PC-3 (cell line): ENCODE data around the gene SLC44A1. TPM values are rescaled to one million over a fixed set of nuclear protein-coding genes. Genes with fewer than 3 reads are reported as not detected.

Experiments used
- ATAC-seq: fragments of 200-7000 bp; cut with Tn5 transposase; 2 replicates; pipeline ENCODE4 v1.9.1; 2020; ENCODE audit warnings: mild to moderate bottlenecking, moderate library complexity
- BruUV-seq: library from RNA; stranded (reverse); fragments of 400-500 nt; replicated peaks from 2 replicates; lab custom pipeline; 2021; lab: Mats Ljungman, UMichigan
- CTCF ChIA-PET: fragments of 300-600 bp; sonication (Branson Sonifier 250); formaldehyde crosslinking; loops from one replicate; lab custom pipeline; 2022; ENCODE audit warnings: antibody characterized with exemption; lab: Charles Lee
- POLR2A ChIA-PET: fragments of 300-600 bp; sonication (Branson Sonifier 250); formaldehyde crosslinking; loops from one replicate; lab custom pipeline; 2022; ENCODE audit warnings: antibody characterized with exemption; ENCODE audit not compliant: unreplicated experiment; lab: Charles Lee
- DNase-seq: peaks from one replicate; pipeline ENCODE4 v3.0.0-alpha.2; 2015
- H2AFZ ChIP-seq: fragments of 300-600 bp; sonication (generic); 2 replicates; pipeline ENCODE4 v1.6.0; 2016; ENCODE audit warnings: antibody characterized with exemption, low read length
- H3F3A ChIP-seq: fragments of 300-600 bp; sonication (generic); one replicate; pipeline ENCODE4 v1.6.0; 2017; ENCODE audit warnings: antibody characterized with exemption, low read length, control low read depth, mild to moderate bottlenecking; ENCODE audit not compliant: unreplicated experiment
- H3K27ac ChIP-seq: fragments of 300-600 bp; sonication (generic); 2 replicates; pipeline ENCODE4 v1.5.1; 2016; ENCODE audit warnings: mild to moderate bottlenecking, low read length
- H3K27me3 ChIP-seq: fragments of 300-600 bp; sonication (generic); 2 replicates; pipeline ENCODE4 v1.6.1; 2016; ENCODE audit warnings: low read length, mixed read lengths
- H3K36me3 ChIP-seq: fragments of 300-600 bp; sonication (generic); 2 replicates; pipeline ENCODE4 v1.6.1; 2016; ENCODE audit warnings: low read depth, mixed run types, low read length, mixed read lengths
- H3K4me1 ChIP-seq: fragments of 300-600 bp; sonication (generic); 2 replicates; pipeline ENCODE4 v1.5.1; 2016; ENCODE audit warnings: low read length; ENCODE audit not compliant: insufficient read depth
- H3K4me2 ChIP-seq: fragments of 300-600 bp; sonication (generic); 2 replicates; pipeline ENCODE4 v1.6.0; 2016; ENCODE audit warnings: low read length
- H3K4me3 ChIP-seq: fragments of 300-600 bp; sonication (generic); 2 replicates; pipeline ENCODE4 v1.5.1; 2016; ENCODE audit warnings: mild to moderate bottlenecking, low read length, mixed read lengths
- H3K79me2 ChIP-seq: fragments of 300-600 bp; sonication (generic); 2 replicates; pipeline ENCODE4 v1.6.1; 2017; ENCODE audit warnings: low read length, mixed read lengths
- H3K9ac ChIP-seq: fragments of 300-600 bp; sonication (generic); 2 replicates; pipeline ENCODE4 v1.6.0; 2016; ENCODE audit warnings: mild to moderate bottlenecking, low read length
- H3K9me2 ChIP-seq: fragments of 300-600 bp; sonication (generic); replicated peaks from 2 replicates; pipeline ENCODE4 v1.6.1; 2016; ENCODE audit warnings: mixed run types, low read length, mixed read lengths
- H3K9me3 ChIP-seq: fragments of 300-600 bp; sonication (generic); 2 replicates; pipeline ENCODE4 v1.6.1; 2016; ENCODE audit warnings: low read length, mixed read lengths
- H4K20me1 ChIP-seq: fragments of 300-600 bp; sonication (generic); 2 replicates; pipeline ENCODE4 v1.6.1; 2016; ENCODE audit warnings: low read length, mixed read lengths
- EZH2 ChIP-seq: fragments of 300-600 bp; sonication (generic); IDR thresholded peaks from one replicate; pipeline ENCODE4 v1.6.1; 2017; ENCODE audit warnings: antibody characterized with exemption, mild to moderate bottlenecking, low read length; ENCODE audit not compliant: unreplicated experiment
- EZH2phosphoT487 ChIP-seq: fragments of 300-600 bp; sonication (generic); IDR thresholded peaks from 2 replicates; pipeline ENCODE4 v1.6.1; 2018; ENCODE audit warnings: mild to moderate bottlenecking, antibody characterized with exemption, low read length, borderline replicate concordance
- intact Hi-C: fragments of 100-400 bp; cut with micrococcal nuclease; formaldehyde crosslinking; loops from 2 replicates; pipeline ENCODE4 v1.9.0; 2023
- total RNA-seq: library from RNA; depleted of rRNA; stranded (reverse); fragments of >200 nt; gene quantifications from 2 replicates; pipeline ENCODE4 v1.2.3, GENCODE V29; 2014
- TF ChIP-seq, protein P1 (sequence below): fragments of 300-600 bp; sonication (generic); conservative IDR thresholded peaks from 2 replicates; pipeline ENCODE4 v1.5.1; 2017; ENCODE audit warnings: antibody characterized with exemption, low read depth, mild to moderate bottlenecking, low read length

The SLC44A1 gene
- total RNA-seq, 1 experiment from 2014 or later = 16.1 TPM

DNA sequence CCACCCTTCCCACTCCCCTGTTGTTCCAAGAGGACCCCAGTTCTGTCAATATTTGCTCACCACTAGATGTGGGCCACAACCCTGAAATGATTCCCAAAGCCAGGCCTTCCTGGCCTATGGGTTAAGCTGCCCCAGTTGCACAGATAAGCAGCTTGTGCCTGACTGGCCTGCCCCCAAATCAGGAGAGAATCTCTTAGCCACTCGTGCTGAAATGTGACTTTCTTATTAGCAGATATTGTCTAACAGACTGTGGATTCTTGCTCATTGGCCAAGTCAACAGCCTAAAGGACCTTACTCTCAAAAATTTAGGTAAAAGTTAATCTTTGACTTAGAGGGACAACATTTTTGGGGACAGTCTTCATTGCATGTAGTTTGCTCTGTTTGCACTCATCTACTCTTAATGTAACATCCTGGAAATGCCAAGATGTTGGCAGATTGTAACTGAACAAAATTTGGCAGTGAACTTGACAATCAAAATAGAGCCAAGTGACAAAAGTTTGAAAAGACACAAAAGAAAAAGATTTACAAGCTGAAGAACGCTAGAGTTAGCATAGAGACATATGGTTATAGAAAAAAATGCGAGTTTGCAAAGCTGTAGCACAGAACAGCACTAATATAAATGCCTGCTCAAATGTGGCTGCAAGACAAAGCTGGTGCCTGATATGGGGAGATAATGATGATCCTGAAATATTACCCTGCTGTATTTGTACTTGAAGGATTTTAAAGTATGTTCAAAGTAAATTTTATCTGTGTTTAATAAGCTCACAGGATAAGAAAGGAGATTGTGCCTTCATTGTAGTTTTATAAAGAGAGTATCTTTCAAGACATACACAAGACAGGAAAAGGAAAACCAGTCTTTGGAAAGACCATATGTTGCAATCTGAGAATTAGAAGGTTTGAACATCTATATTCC, 174.4 kb downstream of the SLC44A1 start:
- intact Hi-C loops = no loop called here
- peaks cover 8% of the 10 kb centered on the region; the same call in 1 of the 2 replicates for H3K4me1 ChIP-seq
- no peaks in the 10 kb centered on the region for H3F3A ChIP-seq
- no TSS peak for BruUV-seq
- H3K36me3 ChIP-seq = no peaks in the 10 kb centered on the region
- CTCF ChIA-PET = no interaction called here
- POLR2A ChIA-PET = no interaction called here
- no peaks in the 10 kb centered on the region for H4K20me1 ChIP-seq
- H3K9ac ChIP-seq = no peak overlapping the region
- DNase-seq (no peak), ATAC-seq (no peak)
- no peak overlapping the region for H3K27ac ChIP-seq
- no peak overlapping the region for H3K4me3 ChIP-seq
- no peaks in the 10 kb centered on the region for H3K27me3 ChIP-seq
- H2AFZ ChIP-seq = no peak overlapping the region
- H3K9me2 ChIP-seq = no peaks in the 10 kb centered on the region
- no peak overlapping the region for H3K4me2 ChIP-seq
- TF ChIP-seq EZH2phosphoT487 (no peak), EZH2 (no peak)
- TF ChIP-seq, protein P1, sequence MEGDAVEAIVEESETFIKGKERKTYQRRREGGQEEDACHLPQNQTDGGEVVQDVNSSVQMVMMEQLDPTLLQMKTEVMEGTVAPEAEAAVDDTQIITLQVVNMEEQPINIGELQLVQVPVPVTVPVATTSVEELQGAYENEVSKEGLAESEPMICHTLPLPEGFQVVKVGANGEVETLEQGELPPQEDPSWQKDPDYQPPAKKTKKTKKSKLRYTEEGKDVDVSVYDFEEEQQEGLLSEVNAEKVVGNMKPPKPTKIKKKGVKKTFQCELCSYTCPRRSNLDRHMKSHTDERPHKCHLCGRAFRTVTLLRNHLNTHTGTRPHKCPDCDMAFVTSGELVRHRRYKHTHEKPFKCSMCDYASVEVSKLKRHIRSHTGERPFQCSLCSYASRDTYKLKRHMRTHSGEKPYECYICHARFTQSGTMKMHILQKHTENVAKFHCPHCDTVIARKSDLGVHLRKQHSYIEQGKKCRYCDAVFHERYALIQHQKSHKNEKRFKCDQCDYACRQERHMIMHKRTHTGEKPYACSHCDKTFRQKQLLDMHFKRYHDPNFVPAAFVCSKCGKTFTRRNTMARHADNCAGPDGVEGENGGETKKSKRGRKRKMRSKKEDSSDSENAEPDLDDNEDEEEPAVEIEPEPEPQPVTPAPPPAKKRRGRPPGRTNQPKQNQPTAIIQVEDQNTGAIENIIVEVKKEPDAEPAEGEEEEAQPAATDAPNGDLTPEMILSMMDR = no peak
- H3K9me3 ChIP-seq = no peaks in the 10 kb centered on the region
- H3K79me2 ChIP-seq = no peaks in the 10 kb centered on the region

DNA sequence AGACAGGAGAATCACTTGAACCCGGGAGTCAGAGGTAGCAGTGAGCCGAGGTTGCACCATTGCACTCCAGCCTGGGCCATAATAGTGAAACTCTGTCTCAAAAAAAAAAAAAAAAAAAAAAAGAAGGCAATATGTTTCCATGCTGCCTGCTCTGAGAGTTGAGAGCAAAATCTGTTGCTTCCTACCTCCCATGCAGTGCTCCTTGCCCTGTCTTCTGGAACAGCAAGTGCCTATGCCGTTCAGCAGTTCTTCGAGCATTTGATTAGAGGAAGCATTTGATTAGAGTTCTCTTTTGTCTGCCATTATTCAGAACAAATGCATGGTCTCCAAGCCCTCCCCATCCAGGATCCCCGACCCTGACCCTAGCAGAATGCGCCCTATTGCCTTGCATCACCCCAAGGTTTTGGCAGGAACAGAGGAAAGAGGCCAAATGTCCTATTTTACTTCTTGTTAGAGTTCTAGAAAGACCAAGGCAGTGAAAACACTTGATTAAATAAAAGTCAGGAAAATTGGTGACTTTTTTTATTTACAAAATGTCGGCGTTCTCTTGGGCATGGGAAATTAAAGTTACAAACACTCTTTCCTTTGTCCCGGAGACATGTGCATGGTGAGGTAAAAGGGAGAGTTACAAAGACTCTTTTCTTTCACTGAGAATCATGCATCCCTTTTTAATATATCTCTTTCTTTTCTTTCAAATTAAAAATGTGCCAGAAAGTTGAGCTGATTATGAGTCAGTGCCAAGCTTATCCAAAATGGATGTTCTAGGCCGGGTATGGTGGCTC, 175.6 kb downstream of the SLC44A1 start:
- no peaks in the 10 kb centered on the region for H3F3A ChIP-seq
- intact Hi-C loops = loop anchor here (10.0 kb wide), 1 partner anchor 135 kb away; the partner anchor contains the start of gene FKTN
- H3K4me2 ChIP-seq = no peak overlapping the region
- H3K9ac ChIP-seq = no peak overlapping the region
- no peak overlapping the region for H2AFZ ChIP-seq
- ChIA-PET CTCF (interaction anchor here (0.6 kb wide), 1 partner anchor 259 kb away, joined by 3 read pairs; no protein-coding TSS in a partner anchor), POLR2A (no interaction called here)
- no peaks in the 10 kb centered on the region for H3K79me2 ChIP-seq
- H3K27ac ChIP-seq = no peak overlapping the region
- 0 out of 2 replicates have a peak, but pooled peaks cover 4% of the 10 kb centered on the region for H3K4me1 ChIP-seq
- no peak overlapping the region for H3K4me3 ChIP-seq
- no peaks in the 10 kb centered on the region for H3K27me3 ChIP-seq
- no peaks in the 10 kb centered on the region for H3K9me2 ChIP-seq
- no peaks in the 10 kb centered on the region for H3K36me3 ChIP-seq
- ATAC-seq = no peak
- no peak for DNase-seq
- TF ChIP-seq EZH2phosphoT487 = no peak
- no peak for TF ChIP-seq EZH2
- TF ChIP-seq, protein P1 = no peak
- no peaks in the 10 kb centered on the region for H4K20me1 ChIP-seq
- no peaks in the 10 kb centered on the region for H3K9me3 ChIP-seq
- no TSS peak for BruUV-seq
